DOHH2 (cell line): ENCODE data around the gene STARD13.

Experiments
- CTCF ChIP-seq: fragments of 200-600 bp; sonication (generic); IDR thresholded peaks from one replicate; pipeline ENCODE4 v1.5.1; 2014; ENCODE audit warnings: antibody characterized with exemption, mild to moderate bottlenecking, low read depth, low read length; ENCODE audit not compliant: poor library complexity, severe bottlenecking
- EZH2phosphoT487 ChIP-seq: fragments of 200-600 bp; sonication (generic); IDR thresholded peaks from 2 replicates; pipeline ENCODE4 v1.6.1; 2017; ENCODE audit warnings: borderline replicate concordance, mild to moderate bottlenecking, antibody characterized with exemption, low read length, moderate library complexity, mixed read lengths

- TF ChIP-seq CTCF, result no peak
- TF ChIP-seq EZH2phosphoT487, result no peak
These were observed 102.8 kb downstream of the STARD13 start for GRCh38 chr13:33182729-33183128.
